Gastrocnemius medialis (tissue), 4 donors: ENCODE results near the gene ALG14. TPM values are rescaled to one million over a fixed set of nuclear protein-coding genes. Genes with fewer than 3 reads are reported as not detected.

ENCODE experiments used
- ATAC-seq, 2 donors: fragments of 150-250 bp; one replicate each; pipeline ENCODE4 v1.9.1; 2016
- DNase-seq, 2 donors: peaks; one replicate each; pipeline ENCODE4 v3.0.0-alpha.2; 2019
- H3K27ac ChIP-seq, 4 donors: fragments of 200-600 bp; sonication (generic); 1 replicate in 1 of 4; 2 replicates in 3 of 4; pipeline ENCODE4 v1.5.1; 2016 to 2018; ENCODE audit warnings: mild to moderate bottlenecking in 2 of 4, moderate library complexity in 1 of 4
- H3K27me3 ChIP-seq, 3 donors: fragments of 200-600 bp; sonication (generic) in 2 of 3; 1 replicate in 1 of 3; 2 replicates in 2 of 3; pipeline versions ENCODE4 v1.5.1 to v1.6.0; 2016 to 2019; ENCODE audit warnings: mild to moderate bottlenecking in 1 of 3, moderate library complexity in 1 of 3
- H3K36me3 ChIP-seq, 2 donors: fragments of 200-600 bp; sonication (generic) in 1 of 2; one replicate each; pipeline ENCODE4 v1.5.1; 2017 to 2018
- H3K4me1 ChIP-seq, 2 donors: fragments of 200-600 bp; sonication (generic) in 1 of 2; one replicate each; pipeline ENCODE4 v1.5.1; 2016 to 2017; ENCODE audit warnings: mild to moderate bottlenecking in 2 of 2
- H3K4me3 ChIP-seq, 4 donors: fragments of 200-600 bp; sonication (generic) in 3 of 4; 1 replicate in 1 of 4; 2 replicates in 3 of 4; pipeline ENCODE4 v1.5.1; 2016 to 2019; ENCODE audit warnings: mild to moderate bottlenecking in 2 of 4
- H3K9me3 ChIP-seq, 3 donors: fragments of 200-600 bp; sonication (generic) in 2 of 3; 1 replicate in 1 of 3; 2 replicates in 2 of 3; pipeline ENCODE4 v1.5.1; 2016 to 2019
- CTCF ChIP-seq, 5 experiments: fragments of 450-650 bp in 3 of 5; fragments of 200-600 bp in 2 of 5; sonication (generic) in 2 of 5; IDR thresholded peaks in 4 of 5; conservative IDR thresholded peaks in 1 of 5; 1 replicate in 4 of 5; 2 replicates in 1 of 5; pipeline ENCODE4 v1.5.1; 2016 to 2019; ENCODE audit warnings: antibody characterized with exemption in 5 of 5, mild to moderate bottlenecking in 3 of 5, moderate library complexity in 3 of 5
- POLR2A ChIP-seq, 2 donors: fragments of 450-650 bp; IDR thresholded peaks; one replicate each; pipeline ENCODE4 v1.6.1; 2017; ENCODE audit warnings: antibody characterized with exemption in 2 of 2, mild to moderate bottlenecking in 2 of 2, moderate library complexity in 2 of 2
- in situ Hi-C, 4 donors: fragments of 200-750 bp; cut with MboI; loops; one replicate each; pipeline versions ENCODE4 v1.15.0 to v1.8.0; 2017; ENCODE audit warnings: low sequenced_read_pairs in 4 of 4
- intact Hi-C: fragments of 100-400 bp; cut with DNase I; formaldehyde crosslinking; loops from one replicate; pipeline ENCODE4 v1.15.1; 2023; ENCODE audit warnings: low total_unique reads
- total RNA-seq, 4 donors: library from RNA; depleted of rRNA; stranded (reverse); fragments of >200 nt; gene quantifications; one replicate each; pipeline versions ENCODE4 v1.1.0 to v1.2.3, GENCODE V29; 2016

Gene ALG14
- total RNA-seq, 4 donors from 2014 or later = 0.24 to 0.97 (median 0.77) TPM

DNA sequence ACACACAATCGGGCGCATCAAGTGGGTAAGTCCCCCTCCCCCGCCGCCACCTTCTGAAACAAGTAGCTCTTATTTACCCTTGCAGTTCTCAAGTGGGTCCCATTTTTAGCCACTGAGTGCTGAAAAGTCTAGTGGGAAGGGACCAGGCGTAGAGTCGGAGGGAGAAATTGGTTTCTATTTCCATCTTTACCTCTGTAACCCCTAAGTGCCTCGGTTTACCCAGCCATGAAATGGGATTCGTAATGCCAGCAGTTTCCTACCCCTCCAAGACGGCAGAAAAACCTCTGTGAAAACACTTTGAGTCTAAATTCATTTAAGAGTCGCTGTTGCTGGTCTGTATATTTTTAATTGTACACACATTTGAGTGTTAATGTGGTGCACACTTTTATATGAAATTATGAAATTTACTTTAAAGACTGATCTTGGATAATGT, 45.3 kb upstream of the ALG14 start:
- H3K36me3 ChIP-seq = no peaks in the 10 kb centered on the region
- no peaks in the 10 kb centered on the region for H3K9me3 ChIP-seq
- H3K4me1 ChIP-seq = peaks cover 4 to 14% of the 10 kb centered on the region in 2 donors
- no peaks in the 10 kb centered on the region for H3K27me3 ChIP-seq
- peak overlapping the region; percentile 62 to 86 (median 69) for H3K4me3 ChIP-seq
- peak in 1 of 2 donors; percentile 17 for DNase-seq
- H3K27ac ChIP-seq = peak overlapping the region in 2 of 4 donors; percentile 70 to 87
- intact Hi-C loops (loop anchor here (5.0 kb wide), 2 partner anchors 129 to 701 kb away; partner anchors contain the start of gene ABCD3), in situ Hi-C loops (no loop called here)
- ATAC-seq = no peak
- TF ChIP-seq POLR2A (IDR thresholded peaks at IDR 0.05) (no peak), CTCF (IDR thresholded peaks at IDR 0.05 in 4 of 5, conservative IDR thresholded peaks at IDR 0.05 in 1 of 5) (no peak)

- DNase-seq (peak; percentile 12 to 64), ATAC-seq (peak; percentile 92 to 93)
- in situ Hi-C loops (no loop called here), intact Hi-C loops (loop anchor here (1.0 to 5.0 kb wide), 4 partner anchors 44 to 700 kb away; partner anchors contain the start of genes ABCD3 and RWDD3)
- Histone ChIP-seq H3K36me3 (no peaks in the 10 kb centered on the region), H3K9me3 (no peaks in the 10 kb centered on the region), H3K27me3 (no peaks in the 10 kb centered on the region), H3K4me3 (peak within 1 kb of the TSS; percentile 62 to 86 (median 69)), H3K27ac (peak within 1 kb of the TSS; percentile 70 to 89 (median 84)), H3K4me1 (peaks cover 4 to 14% of the 10 kb centered on the region in 2 donors)
- no peak for TF ChIP-seq CTCF (IDR thresholded peaks at IDR 0.05 in 4 of 5, conservative IDR thresholded peaks at IDR 0.05 in 1 of 5)
- TF ChIP-seq POLR2A (IDR thresholded peaks at IDR 0.05) = peak; percentile 64 to 80
These were observed 44.7 kb upstream of the ALG14 start, which contains the start of gene TLCD4 for GRCh38 chr1:95117207-95118066. Gene TLCD4 (plus strand): TSS chr1:95117355. CDS start chr1:95143902, 26,547 bp downstream.

DNA sequence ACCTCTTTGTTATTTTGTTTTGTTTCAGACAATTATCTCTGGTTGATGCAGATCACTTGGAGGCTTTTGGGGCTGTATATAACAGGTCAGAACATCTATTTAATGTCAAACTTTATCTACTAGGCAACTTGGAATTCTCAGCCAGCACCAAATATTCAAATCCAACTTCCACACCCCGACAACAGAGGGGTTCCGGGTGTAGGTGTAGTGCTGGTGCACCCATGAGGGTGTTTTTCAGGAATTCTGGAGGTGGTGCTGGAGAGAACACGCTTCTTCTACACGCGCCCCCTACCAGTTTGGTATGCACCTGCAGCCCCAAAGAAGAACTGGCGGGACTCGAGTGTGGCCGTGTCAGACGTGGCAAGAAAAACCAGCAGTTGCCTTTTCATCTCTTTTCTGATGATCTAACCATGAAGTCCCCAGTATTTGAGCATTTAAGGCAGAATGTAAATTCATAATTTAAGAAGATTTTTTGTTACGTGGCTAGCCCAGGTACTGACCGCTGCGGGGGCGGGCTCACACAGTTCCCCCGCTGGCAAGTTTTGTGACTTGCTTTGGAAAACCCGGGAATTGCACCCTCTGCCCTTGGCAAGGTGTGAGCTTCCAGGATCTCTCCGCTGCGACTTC, 43.9 kb upstream of the ALG14 start:
- ATAC-seq = peak; percentile 62 to 72
- H3K4me1 ChIP-seq = peaks cover 4 to 14% of the 10 kb centered on the region in 2 donors
- DNase-seq = peak; percentile 6 to 34
- no peaks in the 10 kb centered on the region for H3K36me3 ChIP-seq
- peak overlapping the region; percentile 70 to 89 (median 84) for H3K27ac ChIP-seq
- no peaks in the 10 kb centered on the region for H3K27me3 ChIP-seq
- intact Hi-C loops = loop anchor here (1.0 to 5.0 kb wide), 4 partner anchors 43 to 699 kb away; partner anchors contain the start of genes ABCD3 and RWDD3
- TF ChIP-seq CTCF (IDR thresholded peaks at IDR 0.05 in 4 of 5, conservative IDR thresholded peaks at IDR 0.05 in 1 of 5) (peak; percentile 24 to 70 (median 44)), POLR2A (IDR thresholded peaks at IDR 0.05) (no peak)
- peak overlapping the region; percentile 62 to 86 (median 69) for H3K4me3 ChIP-seq
- in situ Hi-C loops = no loop called here
- no peaks in the 10 kb centered on the region for H3K9me3 ChIP-seq

DNA sequence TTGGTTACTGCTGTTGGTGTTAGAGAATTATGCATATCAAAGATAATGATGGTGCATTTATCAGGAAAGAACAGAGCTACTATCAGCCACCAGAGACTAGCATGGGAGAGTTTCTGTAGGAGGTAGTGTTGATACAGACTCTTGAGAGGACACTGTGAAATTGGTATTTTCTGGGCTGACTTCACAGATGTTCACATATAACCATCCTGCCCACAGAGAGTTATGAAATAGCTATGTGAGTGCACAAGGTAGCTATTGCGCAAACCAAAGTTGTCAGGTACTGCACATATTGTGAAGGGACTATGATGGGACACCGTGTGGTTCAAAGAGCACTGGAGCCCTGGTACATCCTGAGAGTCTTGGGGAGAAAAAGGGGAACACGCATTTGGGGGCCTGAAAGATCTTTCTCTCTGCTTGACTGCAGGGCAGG, 43.0 kb upstream of the ALG14 start:
- intact Hi-C loops = loop anchor here (5.0 kb wide), 2 partner anchors 132 to 698 kb away; partner anchors contain the start of gene ABCD3
- in situ Hi-C loops = no loop called here
- H3K9me3 ChIP-seq = no peaks in the 10 kb centered on the region
- no peak for DNase-seq
- no peak for TF ChIP-seq POLR2A (IDR thresholded peaks at IDR 0.05)
- no peak for TF ChIP-seq CTCF (IDR thresholded peaks at IDR 0.05 in 4 of 5, conservative IDR thresholded peaks at IDR 0.05 in 1 of 5)
- H3K36me3 ChIP-seq = no peaks in the 10 kb centered on the region
- ATAC-seq = no peak
- H3K27me3 ChIP-seq = no peaks in the 10 kb centered on the region
- no peak overlapping the region for H3K27ac ChIP-seq
- H3K4me1 ChIP-seq = peaks cover 4 to 14% of the 10 kb centered on the region in 2 donors
- H3K4me3 ChIP-seq = no peak overlapping the region
